Measurements from ENCODE around the gene DNLZ. TPM values are rescaled to one million over a fixed set of nuclear protein-coding genes. Genes with fewer than 3 reads are reported as not detected.

The DNLZ gene
- polyA plus RNA-seq, 1 of the 3 experiments (the other 2 are of a cell fraction) = 40.6 TPM

DNA sequence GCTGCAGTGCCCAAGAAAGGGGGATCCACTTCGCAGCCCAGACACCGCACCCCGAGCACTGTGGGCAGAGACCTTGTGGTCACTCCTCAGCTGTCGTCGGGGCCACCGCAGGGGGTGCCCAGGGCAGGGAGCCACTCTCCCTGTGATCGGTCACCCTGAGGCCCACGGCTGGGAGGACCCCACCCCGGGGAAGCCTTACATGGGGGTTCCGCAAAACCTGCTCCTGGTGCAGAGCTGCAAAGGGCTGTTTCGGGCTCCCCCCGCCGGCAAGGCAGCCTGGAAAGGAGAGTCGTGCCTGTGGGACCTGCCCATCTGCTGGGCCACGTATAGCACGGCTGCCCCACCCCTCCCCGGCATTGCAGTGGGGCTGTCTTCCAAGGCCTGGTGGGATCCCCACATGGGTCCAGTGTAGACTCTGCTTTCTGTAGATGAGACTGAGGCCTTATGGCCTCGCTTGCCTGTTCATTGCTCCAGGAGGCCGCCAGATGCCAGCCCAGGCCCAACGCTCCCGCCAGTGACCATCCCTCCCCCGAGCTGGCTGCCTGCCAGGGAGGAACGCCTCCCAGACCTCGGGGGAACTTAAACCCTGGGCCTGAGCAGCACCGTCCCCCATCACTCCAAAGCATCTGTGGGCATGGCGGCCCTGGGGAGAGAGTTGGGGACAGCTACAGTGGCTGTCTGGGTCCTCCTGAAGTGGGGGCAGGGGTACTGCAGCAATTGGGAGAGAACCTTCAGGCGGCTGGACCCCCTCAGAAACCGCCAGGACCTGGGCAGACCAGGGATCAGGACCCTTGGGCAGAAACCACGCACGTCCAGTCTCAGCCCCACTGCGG, 1.6 kb upstream of the DNLZ start:
- no peak overlapping the region for H3K9ac ChIP-seq
- no peak overlapping the region for H2AFZ ChIP-seq (ENCODE audit: low read depth)
- no peaks in the 10 kb centered on the region for H3K27me3 ChIP-seq (ENCODE audit: insufficient read depth)
- TF ChIP-seq, protein P1, sequence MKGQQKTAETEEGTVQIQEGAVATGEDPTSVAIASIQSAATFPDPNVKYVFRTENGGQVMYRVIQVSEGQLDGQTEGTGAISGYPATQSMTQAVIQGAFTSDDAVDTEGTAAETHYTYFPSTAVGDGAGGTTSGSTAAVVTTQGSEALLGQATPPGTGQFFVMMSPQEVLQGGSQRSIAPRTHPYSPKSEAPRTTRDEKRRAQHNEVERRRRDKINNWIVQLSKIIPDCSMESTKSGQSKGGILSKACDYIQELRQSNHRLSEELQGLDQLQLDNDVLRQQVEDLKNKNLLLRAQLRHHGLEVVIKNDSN (IDR thresholded peaks at IDR 0.05; ENCODE audit: borderline replicate concordance, low read depth) = no peak
- TF ChIP-seq CHD2 (IDR thresholded peaks at IDR 0.05; ENCODE audit: low read length, partially characterized antibody) (peak; percentile 62), FOXM1 (IDR thresholded peaks at IDR 0.05; ENCODE audit: low read depth) (no peak), RCOR1 (IDR thresholded peaks at IDR 0.05; ENCODE audit: low read length) (peak; percentile 56; the same call in 1 of the 2 replicates), FOXJ3 (CRISPR knock-in tag; IDR thresholded peaks at IDR 0.05) (0 out of 2 replicates have a peak, but pooled peaks have one; percentile 22), RAD21 (IDR thresholded peaks at IDR 0.05; ENCODE audit: low read length) (peak; percentile 57), NFIC (IDR thresholded peaks at IDR 0.05; ENCODE audit: borderline replicate concordance) (peak; percentile 60; the same call in 1 of the 2 replicates), MXI1 (IDR thresholded peaks at IDR 0.05; ENCODE audit: low read depth, low read length) (peak; percentile 80)
- ChIA-PET POLR2A (interaction anchor here (0.6 to 2.1 kb wide), 4 partner anchors 9 to 19 kb away, joined by 3 to 11 read pairs (median 3); partner anchors contain the start of gene CARD9), CTCF (interaction anchor here (0.7 to 6.8 kb wide), 8 partner anchors 8 to 53 kb away, joined by 3 to 65 read pairs (median 32); partner anchors contain the start of genes CARD9, ENTR1, GPSM1 and PMPCA)
- 0 out of 2 replicates have a peak, but pooled peaks cover 3% of the 10 kb centered on the region for H4K20me1 ChIP-seq (ENCODE audit: insufficient read depth)
- H3K4me2 ChIP-seq = no peak overlapping the region
- peak; percentile 96 for DNase-seq
- H3F3A ChIP-seq (replicated peaks; ENCODE audit: insufficient read depth) = no peaks in the 10 kb centered on the region
- H3K9me3 ChIP-seq = no peaks in the 10 kb centered on the region
- no peaks in the 10 kb centered on the region for H3K36me3 ChIP-seq (replicated peaks in 1 of 2; ENCODE audit: control insufficient read depth in 1 of 2, insufficient read depth in 2 of 2, low read length in 1 of 2)
- no peak overlapping the region; a peak in 1 of 4 replicates for H3K4me3 ChIP-seq (ENCODE audit: low read depth in 2 of 2, low read length in 1 of 2)
- peaks cover 0 to 51% of the 10 kb centered on the region in 2 experiments; a peak in 1 of 4 replicates for H3K4me1 ChIP-seq (ENCODE audit: control insufficient read depth in 1 of 2, insufficient read depth in 2 of 2, low read depth in 1 of 2, low read length in 1 of 2)
- H3K9me2 ChIP-seq = no peaks in the 10 kb centered on the region
- H3K27ac ChIP-seq (ENCODE audit: low read depth in 2 of 2, low read length in 1 of 2) = peak overlapping the region in 1 of 2 experiments; percentile 77; a peak in 2 of 4 replicates
- H3K79me2 ChIP-seq (ENCODE audit: insufficient read depth) = no peaks in the 10 kb centered on the region
- WGBS (ENCODE audit: low lambda C conversion rate) = 75% methylated on average over 5 of the region's 31 CpGs

DNA sequence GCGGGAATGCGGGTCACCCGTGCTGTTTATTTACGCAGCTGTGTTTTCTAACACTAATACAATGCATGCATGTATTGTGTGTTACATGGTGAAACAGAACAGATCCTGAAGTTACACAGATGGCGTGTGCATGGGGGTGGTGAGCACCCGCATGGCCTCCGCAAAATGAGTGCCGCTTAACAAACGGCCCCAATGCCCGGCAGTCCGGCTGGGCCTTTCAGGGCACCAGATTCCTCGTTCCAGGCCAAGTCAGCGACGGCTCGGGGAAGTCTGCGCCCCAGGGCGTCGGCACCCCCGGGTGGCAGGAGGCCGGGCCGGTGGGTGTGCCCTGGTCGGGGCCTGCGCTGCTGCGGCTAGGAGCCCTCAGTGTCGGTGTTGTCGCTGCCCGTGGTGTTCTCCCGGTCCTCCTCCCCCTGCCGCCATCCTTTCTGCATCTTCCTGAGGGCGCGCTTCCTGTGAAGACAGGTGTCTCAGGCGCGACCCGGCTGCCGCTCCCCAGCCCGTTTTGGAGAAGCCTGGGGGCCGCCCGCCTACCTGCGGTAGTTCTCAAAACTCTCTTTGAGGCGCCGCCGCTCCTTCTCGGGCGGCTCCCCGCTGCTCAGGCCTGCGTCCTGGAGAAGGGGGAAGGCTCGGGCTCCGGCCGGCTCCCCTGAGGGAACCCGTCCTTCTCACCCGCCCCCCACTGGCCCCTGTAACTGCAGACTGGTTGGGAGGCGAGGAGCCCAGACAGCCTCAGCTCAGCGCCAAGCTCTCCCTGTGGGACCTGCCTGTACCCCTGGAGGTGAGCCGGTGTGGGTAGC, 605 bp upstream of the DNLZ start:
- H3K79me2 ChIP-seq (ENCODE audit: insufficient read depth) = no peaks in the 10 kb centered on the region
- TF ChIP-seq TCF12 (IDR thresholded peaks at IDR 0.05) (no peak), MXI1 (IDR thresholded peaks at IDR 0.05; ENCODE audit: low read depth, low read length) (no peak), CHD2 (IDR thresholded peaks at IDR 0.05; ENCODE audit: low read length, partially characterized antibody) (no peak), TAF1 (IDR thresholded peaks at IDR 0.05; ENCODE audit: borderline replicate concordance, low read depth, low read length) (no peak)
- TF ChIP-seq, protein P2, sequence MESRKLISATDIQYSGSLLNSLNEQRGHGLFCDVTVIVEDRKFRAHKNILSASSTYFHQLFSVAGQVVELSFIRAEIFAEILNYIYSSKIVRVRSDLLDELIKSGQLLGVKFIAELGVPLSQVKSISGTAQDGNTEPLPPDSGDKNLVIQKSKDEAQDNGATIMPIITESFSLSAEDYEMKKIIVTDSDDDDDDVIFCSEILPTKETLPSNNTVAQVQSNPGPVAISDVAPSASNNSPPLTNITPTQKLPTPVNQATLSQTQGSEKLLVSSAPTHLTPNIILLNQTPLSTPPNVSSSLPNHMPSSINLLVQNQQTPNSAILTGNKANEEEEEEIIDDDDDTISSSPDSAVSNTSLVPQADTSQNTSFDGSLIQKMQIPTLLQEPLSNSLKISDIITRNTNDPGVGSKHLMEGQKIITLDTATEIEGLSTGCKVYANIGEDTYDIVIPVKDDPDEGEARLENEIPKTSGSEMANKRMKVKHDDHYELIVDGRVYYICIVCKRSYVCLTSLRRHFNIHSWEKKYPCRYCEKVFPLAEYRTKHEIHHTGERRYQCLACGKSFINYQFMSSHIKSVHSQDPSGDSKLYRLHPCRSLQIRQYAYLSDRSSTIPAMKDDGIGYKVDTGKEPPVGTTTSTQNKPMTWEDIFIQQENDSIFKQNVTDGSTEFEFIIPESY (IDR thresholded peaks at IDR 0.05; ENCODE audit: borderline replicate concordance, low read depth) = no peak
- TF ChIP-seq, protein P3, sequence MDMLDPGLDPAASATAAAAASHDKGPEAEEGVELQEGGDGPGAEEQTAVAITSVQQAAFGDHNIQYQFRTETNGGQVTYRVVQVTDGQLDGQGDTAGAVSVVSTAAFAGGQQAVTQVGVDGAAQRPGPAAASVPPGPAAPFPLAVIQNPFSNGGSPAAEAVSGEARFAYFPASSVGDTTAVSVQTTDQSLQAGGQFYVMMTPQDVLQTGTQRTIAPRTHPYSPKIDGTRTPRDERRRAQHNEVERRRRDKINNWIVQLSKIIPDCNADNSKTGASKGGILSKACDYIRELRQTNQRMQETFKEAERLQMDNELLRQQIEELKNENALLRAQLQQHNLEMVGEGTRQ (IDR thresholded peaks at IDR 0.05; ENCODE audit: borderline replicate concordance, low read depth, low read length) = no peak
- H3K9me2 ChIP-seq = no peaks in the 10 kb centered on the region
- no peak overlapping the region for H3K9ac ChIP-seq
- no peaks in the 10 kb centered on the region for H3K27me3 ChIP-seq (ENCODE audit: insufficient read depth)
- POLR2A ChIA-PET = interaction anchor here (0.7 to 3.8 kb wide), 7 partner anchors 9 to 52 kb away, joined by 4 to 36 read pairs (median 8); partner anchors contain the start of genes CARD9, ENTR1 and PMPCA
- H3K4me3 ChIP-seq (ENCODE audit: low read depth in 2 of 2, low read length in 1 of 2) = peak overlapping the region; percentile 79 to 96; a peak in 3 of 4 replicates
- H3K9me3 ChIP-seq = no peaks in the 10 kb centered on the region
- peak overlapping the region in 1 of 2 experiments; percentile 77; a peak in 2 of 4 replicates for H3K27ac ChIP-seq (ENCODE audit: low read depth in 2 of 2, low read length in 1 of 2)
- no peaks in the 10 kb centered on the region for H3F3A ChIP-seq (replicated peaks; ENCODE audit: insufficient read depth)
- H4K20me1 ChIP-seq (ENCODE audit: insufficient read depth) = 0 out of 2 replicates have a peak, but pooled peaks cover 3% of the 10 kb centered on the region
- no peak for DNase-seq
- CTCF ChIA-PET = interaction anchor here (0.6 to 6.8 kb wide), 21 partner anchors 9 to 268 kb away, joined by 3 to 65 read pairs (median 11); partner anchors contain the start of genes CARD9, ENTR1, GPSM1 and PMPCA
- H2AFZ ChIP-seq (ENCODE audit: low read depth) = no peak overlapping the region
- H3K36me3 ChIP-seq (replicated peaks in 1 of 2; ENCODE audit: control insufficient read depth in 1 of 2, insufficient read depth in 2 of 2, low read length in 1 of 2) = no peaks in the 10 kb centered on the region
- peaks cover 0 to 61% of the 10 kb centered on the region in 2 experiments; a peak in 1 of 4 replicates for H3K4me1 ChIP-seq (ENCODE audit: control insufficient read depth in 1 of 2, insufficient read depth in 2 of 2, low read depth in 1 of 2, low read length in 1 of 2)
- 75% methylated on average over 31 of the region's 54 CpGs for WGBS (ENCODE audit: low lambda C conversion rate)
- H3K4me2 ChIP-seq = peak overlapping the region; percentile 55; the same call in 1 of the 2 replicates

Data from SK-N-SH (cell line).